Measurements from ENCODE around the gene PTCH1.

PTCH1 gene

DNA sequence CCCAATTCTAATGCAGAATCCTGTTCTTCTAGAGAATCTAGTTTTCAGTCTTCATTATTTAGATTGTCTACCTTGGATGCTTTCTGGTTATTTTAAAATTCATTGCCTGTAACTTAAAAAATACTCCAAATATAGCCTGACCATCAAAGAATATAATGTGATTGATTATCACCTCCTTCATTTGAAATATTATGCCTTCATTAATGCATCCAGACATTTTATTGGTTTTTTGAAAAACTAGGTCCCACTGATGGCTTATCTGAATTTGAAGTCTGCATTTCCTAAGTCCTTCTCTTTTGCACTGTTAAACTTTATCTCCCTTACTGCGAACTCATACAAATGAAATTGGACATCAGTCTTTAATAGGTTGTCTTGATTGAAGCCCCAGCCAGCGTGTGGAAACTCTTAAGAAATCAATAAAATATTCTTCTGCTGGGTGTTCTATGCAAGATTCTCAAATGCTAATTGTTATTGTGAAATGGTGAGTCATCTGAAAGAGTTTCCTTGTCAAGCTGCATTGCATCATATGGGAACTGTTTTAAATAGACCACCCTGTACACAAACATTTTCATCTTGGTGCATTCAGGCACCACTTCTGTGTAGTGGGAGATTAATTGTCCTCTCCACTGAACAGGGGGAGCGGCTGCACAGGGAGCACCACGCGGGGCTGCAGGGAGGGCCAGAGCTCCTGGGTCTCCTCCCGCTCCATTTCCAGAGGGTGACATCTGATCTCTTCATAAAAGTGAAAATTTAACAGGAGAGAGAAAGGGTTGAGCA, 106.9 kb downstream of the PTCH1 start:
- no peaks in the 10 kb centered on the region for H3K27me3 ChIP-seq (ENCODE audit: insufficient read depth, low read depth, severe bottlenecking)
- DNase-seq: no peak
- TF ChIP-seq, protein P1, sequence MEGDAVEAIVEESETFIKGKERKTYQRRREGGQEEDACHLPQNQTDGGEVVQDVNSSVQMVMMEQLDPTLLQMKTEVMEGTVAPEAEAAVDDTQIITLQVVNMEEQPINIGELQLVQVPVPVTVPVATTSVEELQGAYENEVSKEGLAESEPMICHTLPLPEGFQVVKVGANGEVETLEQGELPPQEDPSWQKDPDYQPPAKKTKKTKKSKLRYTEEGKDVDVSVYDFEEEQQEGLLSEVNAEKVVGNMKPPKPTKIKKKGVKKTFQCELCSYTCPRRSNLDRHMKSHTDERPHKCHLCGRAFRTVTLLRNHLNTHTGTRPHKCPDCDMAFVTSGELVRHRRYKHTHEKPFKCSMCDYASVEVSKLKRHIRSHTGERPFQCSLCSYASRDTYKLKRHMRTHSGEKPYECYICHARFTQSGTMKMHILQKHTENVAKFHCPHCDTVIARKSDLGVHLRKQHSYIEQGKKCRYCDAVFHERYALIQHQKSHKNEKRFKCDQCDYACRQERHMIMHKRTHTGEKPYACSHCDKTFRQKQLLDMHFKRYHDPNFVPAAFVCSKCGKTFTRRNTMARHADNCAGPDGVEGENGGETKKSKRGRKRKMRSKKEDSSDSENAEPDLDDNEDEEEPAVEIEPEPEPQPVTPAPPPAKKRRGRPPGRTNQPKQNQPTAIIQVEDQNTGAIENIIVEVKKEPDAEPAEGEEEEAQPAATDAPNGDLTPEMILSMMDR (IDR thresholded peaks at IDR 0.05; ENCODE audit: low read depth, low read length): no peak
- no peak overlapping the region for H3K27ac ChIP-seq
- H3K36me3 ChIP-seq: no peaks in the 10 kb centered on the region
- H3K9me3 ChIP-seq (ENCODE audit: severe bottlenecking): no peaks in the 10 kb centered on the region
- no peak overlapping the region for H3K4me3 ChIP-seq (ENCODE audit: low read depth, low read length)

DNA sequence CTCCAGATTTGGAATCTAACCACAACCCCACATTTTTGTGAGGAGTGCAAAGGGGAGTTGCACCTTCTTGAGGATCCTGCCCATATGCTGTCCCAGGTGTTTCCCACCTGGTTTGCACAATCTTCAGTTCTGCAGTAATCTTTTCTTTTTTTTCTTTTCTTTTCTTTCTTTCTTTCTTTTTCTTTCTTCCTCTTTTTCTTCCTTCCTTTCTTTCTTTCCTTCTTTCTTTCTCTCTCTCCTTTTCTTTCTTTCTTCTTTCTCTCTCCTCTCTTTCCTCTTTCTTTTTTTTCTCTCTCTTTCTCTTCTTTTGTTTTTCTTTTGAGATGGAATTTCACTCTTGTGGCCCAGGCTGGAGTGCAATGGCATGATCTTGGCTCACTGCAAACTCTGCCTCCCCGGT, 109.2 kb downstream of the PTCH1 start:
- TF ChIP-seq, protein P1 (IDR thresholded peaks at IDR 0.05; ENCODE audit: low read depth, low read length): no peak
- Histone ChIP-seq H3K4me3 (ENCODE audit: low read depth, low read length) (no peak overlapping the region), H3K36me3 (no peaks in the 10 kb centered on the region), H3K27ac (no peak overlapping the region), H3K27me3 (ENCODE audit: insufficient read depth, low read depth, severe bottlenecking) (no peaks in the 10 kb centered on the region), H3K9me3 (ENCODE audit: severe bottlenecking) (peaks cover 4% of the 10 kb centered on the region)
- no peak for DNase-seq

DNA sequence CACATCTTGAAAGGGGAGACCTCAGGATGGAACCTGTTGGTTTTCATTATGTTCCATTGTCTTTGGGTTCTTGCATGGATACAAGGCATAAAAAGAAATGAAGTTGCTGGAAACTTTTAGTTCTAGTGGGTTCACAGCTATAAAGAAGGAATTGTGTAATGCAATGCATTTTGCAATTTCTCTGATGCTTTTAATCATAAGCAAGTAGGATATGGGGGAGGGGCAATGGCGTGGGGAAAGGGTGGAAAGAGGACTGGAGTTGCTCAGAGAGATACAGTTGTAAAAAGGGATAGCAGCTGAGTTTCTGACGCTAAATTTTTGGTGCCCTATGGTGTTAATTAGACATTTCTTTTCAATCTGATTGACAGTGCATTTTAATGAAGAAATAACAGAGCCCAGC, 110.7 kb downstream of the PTCH1 start:
- H3K9me3 ChIP-seq (ENCODE audit: severe bottlenecking): peaks cover 4% of the 10 kb centered on the region
- H3K27me3 ChIP-seq (ENCODE audit: insufficient read depth, low read depth, severe bottlenecking): no peaks in the 10 kb centered on the region
- TF ChIP-seq, protein P1 (IDR thresholded peaks at IDR 0.05; ENCODE audit: low read depth, low read length): no peak
- H3K4me3 ChIP-seq (ENCODE audit: low read depth, low read length): no peak overlapping the region
- H3K27ac ChIP-seq: no peak overlapping the region
- no peak for DNase-seq
- no peaks in the 10 kb centered on the region for H3K36me3 ChIP-seq

DNA sequence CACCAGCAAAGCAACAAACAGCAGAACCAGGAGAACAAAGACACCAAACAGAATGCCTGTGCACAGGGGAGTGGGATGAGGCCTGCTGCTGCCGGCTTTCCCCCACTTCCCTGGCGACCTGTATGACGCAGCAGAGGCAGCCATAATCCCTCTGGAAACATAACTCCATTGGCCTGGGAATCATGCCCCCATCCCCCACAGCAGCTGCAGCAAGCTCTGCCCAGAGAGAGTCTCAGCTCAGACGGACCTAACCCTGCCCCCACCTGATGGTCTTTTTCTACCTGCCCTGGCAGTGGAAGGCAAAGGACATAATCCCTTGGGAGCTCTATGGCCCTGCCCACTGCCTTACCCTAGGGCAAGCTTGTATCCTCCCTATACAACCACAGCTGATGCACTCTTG, 117.5 kb downstream of the PTCH1 start:
- DNase-seq: peak; percentile 83
- Histone ChIP-seq H3K27me3 (ENCODE audit: insufficient read depth, low read depth, severe bottlenecking) (no peaks in the 10 kb centered on the region), H3K9me3 (ENCODE audit: severe bottlenecking) (peaks cover 4% of the 10 kb centered on the region), H3K36me3 (no peaks in the 10 kb centered on the region), H3K27ac (no peak overlapping the region), H3K4me3 (ENCODE audit: low read depth, low read length) (no peak overlapping the region)
- TF ChIP-seq, protein P1 (IDR thresholded peaks at IDR 0.05; ENCODE audit: low read depth, low read length): no peak
